Stimulated activated CD4-positive, alpha-beta T cell treated with anti-CD3 and anti-CD28 coated beads, Interleukin-1b, Interleukin-23, amount 100 ng/mL, for 24 hours (primary cell): ENCODE measurements around the gene DCLK1.

Experiments
- DNase-seq, 4 experiments: peaks; one replicate each; pipeline ENCODE4 v3.0.0-alpha.2; 2020; ENCODE audit warnings: low read depth in 4 of 4, low spot score in 1 of 4

The DCLK1 gene

DNA sequence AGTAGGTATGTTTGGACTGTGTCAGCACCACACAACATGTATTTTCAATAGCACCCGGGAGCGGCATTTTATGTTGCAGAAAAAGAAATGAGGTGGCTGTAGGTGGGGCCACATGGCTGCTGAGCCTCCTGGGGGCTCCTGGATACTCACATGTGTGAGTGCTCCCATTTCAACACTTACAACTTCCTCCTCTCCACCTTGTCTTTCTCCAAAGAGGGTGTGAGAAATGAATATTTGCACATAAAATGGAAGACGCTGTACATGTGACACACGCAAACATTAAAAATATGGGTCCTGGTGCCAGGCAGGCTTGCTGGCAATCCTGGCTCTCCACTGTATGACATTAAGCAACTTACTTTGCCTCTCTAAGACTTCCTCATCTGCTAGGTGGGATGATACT, 222.1 kb downstream of the DCLK1 start:
- DNase-seq = no peak

DNA sequence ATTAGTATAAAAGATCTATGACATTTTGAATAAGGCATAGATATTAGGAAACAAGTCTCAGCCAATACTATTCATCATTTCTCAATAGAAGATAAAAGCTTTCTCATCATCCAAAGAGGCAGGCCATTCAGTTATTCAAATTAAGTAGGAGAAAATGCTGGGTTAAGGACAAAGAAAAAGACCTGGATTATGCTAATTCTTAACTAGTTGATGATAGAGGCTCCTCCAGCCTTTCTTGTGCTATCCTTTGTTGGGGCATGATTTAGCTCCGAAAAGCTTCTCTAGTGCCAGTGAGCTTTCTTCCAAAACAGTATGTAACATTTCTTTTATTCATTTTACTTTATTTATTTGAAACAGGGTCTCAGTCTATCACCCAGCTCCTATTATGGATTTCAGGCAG, 223.0 kb downstream of the DCLK1 start:
- no peak for DNase-seq

DNA sequence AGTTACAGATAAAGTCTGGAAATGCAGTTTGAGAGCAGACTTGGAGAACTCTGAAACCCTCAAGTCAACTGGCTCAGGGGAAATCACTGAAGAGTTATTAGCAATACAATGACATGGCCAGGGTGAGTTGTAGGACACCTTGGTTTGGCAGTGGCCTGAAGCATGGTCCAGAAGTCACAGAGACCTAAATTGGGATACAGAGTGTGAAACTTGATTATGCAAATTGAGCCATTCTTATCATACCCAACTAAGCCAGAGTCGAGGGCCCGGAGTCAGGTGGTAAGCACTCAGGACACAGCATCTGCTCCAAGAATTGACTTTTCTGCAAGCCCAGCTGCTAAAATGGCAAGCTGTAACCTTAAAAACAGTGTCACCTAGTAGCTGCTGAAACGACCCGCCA, 224.5 kb downstream of the DCLK1 start:
- DNase-seq = no peak

DNA sequence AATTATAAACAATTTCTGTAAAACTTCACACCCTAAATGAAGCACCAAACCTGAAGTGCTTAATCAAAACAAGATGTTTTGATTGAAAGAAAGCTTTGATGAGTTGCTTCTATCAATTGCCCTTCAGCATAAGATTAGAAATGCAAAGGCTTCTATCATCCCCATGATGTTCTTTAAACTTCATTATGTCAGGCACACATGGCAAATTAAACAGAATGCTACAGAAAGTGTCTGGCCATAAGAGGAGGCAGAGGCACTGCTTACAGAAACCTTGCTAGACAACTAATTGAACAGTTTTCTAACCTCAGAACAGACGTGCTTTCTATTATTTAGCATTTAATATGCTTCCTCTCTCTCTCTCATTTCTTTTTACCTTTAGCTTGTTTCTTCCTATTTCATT, 228.1 kb downstream of the DCLK1 start:
- no peak for DNase-seq

DNA sequence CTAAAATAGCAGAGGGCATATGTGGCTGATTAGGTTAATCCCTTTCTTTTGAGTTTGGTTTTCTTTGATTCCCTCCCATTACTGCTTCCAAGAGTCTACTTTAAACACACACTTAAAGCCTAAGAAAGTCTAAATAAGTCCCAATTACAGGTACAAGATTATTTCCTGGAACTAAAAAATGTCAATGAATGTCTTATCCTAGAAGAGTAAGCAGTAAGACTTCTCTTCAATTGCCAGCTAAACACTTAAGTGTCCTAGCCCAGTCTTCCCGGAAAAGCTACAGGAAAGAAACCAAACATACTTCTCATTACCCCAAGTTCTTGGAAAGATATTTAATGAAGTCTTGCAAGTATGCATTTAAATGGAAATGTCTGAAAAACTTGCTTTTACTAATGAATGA, 233.1 kb downstream of the DCLK1 start:
- DNase-seq = no peak

DNA sequence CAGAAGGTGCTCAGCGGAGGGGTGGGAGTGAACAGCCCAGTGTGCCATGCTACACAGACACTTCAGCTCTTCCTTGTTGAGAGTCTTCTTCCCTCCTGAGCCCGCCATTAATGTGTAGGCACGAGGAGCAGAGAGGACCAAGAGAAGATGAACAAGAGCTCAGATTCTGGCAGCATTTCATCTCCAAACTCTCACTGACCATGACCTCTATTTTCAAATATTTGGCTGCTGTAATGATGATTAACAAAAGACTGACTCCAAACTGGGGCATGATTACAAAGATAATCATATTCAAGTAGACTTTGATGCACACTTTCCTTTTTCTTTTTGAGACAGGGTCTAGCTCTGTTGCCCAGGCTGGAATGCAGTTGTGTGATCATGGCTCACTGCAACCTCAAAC, 236.5 kb downstream of the DCLK1 start:
- no peak for DNase-seq

DNA sequence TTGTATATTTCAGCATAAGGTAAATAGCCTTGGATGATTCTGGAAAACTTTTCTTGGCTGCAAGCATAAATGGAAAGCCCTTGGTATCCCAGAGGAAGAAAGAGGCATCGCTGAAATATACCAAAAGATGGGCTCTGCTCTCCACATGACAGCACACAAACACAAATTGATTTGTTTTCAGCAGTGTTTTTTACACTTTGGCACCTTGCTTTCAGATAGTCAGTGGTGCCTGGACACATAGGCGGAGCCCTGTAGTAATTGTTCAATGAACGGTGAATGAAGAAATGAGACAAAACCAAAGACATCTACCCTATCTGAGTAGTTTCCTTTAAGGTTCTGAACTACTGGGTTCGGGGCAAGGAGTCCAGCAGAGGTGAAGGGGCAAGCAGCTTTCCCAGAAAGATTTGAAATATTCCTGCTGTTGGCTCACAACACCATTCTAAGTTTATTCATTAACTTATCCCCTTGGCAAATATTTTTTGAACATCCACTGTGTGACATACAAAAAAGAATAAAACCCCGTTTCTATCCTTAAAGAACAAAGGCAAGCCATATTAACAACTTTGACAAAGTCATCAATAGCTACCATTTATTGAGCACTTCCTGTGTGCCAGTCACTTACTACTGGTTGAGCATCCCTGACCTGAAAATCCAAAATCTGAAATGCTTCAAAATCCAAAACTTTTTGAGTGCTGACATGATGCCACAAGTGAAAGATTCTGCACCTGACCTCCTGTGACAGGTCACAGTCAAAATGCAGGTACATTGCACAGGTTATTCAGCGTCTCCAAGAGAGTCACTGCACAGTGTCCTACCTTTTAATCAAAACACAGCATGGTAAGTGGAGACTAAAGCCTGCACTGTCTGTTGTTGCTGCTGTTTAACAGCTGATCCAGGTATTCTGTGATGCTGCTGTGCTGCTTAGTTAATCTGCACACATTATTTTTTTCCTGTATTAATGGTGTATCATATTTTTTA, 238.1 kb downstream of the DCLK1 start:
- DNase-seq = no peak

DNA sequence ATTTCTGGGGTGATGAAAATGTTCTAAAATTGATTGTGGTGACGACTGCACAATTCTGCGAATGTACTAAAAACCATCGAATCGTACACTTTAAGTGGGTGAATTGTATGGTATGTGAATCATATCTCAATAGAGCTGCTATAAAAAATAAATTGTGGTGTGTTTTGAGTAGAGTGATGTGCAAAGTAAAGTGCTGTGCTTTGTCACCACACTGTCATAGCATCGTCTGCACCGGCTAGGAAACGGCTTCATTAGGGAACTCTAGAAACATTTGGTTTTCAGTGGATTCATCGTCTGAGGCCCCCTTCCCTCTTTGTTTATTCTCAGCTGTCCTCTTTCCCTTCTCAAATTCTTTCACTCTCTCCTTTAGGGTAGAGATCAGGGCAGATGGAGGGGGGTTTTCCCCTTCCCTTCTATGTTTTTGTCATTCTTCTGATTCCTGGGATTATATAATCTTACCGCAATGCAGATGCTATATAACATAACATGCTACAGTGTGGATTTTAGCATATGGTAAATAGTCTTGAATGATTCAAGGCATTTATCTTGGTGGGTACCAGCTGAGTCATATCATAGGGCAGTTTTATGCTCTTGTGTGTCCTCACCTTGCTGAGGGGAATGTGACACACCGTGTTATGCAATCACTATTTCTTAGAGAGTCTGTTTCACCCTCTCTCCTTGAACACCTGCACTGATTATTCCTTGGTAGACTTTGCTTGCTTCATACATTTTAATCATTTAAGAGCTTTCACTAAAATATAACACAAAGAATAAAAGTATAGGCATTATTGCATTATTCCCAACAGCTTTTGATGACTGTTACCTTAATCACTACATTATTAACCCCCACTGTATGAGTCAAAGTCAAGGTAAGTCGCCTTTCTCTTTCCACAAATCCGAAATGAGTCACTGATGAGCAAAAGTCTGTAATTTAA, 239.4 kb downstream of the DCLK1 start:
- no peak for DNase-seq

DNA sequence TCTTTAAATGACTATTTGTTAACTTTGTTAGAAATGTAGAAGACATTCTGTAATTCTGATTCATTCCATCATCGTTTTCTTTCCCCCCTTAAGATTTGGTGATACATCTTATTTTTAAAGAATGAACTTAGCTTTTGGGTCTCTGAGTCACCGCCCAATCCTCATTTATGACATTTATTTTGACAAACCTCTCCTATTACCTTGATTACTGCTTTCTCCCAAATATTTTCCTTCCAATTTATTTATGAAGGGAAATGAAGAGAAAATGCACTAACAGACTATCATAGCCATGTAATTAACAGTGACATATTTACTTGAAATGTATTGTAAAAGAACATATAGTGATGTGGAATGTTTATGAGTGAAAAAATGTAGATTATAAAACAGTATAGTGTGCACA, 241.6 kb downstream of the DCLK1 start:
- DNase-seq = no peak

DNA sequence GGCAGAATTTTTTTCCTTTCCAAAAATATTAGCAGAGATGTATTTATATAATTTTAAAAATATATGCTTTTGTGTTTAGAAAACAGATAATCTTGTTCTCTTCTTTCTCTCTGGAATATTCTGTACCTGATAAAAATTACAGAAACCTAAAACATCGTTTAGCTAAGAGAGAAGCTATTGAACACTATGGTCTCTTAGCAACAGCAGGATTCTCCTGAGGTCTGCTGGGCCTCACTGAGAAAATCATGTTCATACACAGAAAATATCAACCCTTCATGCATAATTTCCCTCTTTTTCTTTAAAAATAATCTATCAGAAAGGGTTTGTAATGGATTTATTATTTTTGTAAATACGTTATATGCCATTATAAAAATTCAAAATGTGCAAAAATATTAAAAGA, 242.2 kb downstream of the DCLK1 start:
- DNase-seq = no peak

DNA sequence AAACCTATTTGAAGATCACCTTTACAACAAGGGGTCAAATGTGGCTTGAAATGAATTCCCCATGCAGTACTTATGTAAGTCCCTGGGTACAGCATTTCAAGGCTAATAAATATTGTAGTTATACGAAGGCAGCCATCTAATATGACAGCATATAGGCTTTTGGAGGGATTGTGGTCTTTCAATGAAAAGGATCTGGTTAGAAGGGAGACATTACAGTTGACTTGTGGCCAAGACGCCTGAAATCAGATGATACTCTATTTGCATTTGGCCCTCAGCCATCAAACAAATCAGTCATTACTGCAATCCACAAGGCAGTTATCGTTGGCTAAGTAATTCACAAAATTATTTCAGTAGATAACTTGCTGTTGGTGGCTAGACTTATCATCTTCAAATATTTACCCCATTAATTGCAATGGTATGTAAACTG, 242.7 kb downstream of the DCLK1 start:
- no peak for DNase-seq

DNA sequence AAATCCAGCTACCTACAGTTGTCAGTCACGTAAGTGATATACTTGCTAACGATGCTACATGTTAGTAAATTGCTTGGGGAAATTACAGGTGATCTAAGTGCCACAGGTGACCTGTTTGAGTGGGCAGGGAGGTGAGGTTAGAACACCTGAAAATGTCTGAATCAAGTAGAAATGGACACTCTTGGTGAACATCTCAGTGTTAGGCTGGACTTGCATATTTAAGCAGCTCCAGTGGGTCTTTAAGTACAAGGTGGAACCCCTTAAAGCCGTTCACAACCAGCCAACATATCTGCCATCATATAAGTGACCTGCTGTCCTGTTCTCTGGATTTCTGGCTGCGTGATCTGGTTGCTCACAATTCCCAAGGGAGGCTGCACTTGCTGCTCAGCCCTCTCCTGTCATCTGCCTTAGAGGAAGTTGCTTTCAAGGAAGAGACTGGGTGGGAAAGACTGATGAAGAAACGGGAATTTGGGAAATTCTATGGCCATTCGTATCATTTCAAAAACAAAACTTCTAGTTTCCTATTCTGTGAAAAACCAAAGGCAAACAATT, 244.0 kb downstream of the DCLK1 start:
- DNase-seq = no peak

DNA sequence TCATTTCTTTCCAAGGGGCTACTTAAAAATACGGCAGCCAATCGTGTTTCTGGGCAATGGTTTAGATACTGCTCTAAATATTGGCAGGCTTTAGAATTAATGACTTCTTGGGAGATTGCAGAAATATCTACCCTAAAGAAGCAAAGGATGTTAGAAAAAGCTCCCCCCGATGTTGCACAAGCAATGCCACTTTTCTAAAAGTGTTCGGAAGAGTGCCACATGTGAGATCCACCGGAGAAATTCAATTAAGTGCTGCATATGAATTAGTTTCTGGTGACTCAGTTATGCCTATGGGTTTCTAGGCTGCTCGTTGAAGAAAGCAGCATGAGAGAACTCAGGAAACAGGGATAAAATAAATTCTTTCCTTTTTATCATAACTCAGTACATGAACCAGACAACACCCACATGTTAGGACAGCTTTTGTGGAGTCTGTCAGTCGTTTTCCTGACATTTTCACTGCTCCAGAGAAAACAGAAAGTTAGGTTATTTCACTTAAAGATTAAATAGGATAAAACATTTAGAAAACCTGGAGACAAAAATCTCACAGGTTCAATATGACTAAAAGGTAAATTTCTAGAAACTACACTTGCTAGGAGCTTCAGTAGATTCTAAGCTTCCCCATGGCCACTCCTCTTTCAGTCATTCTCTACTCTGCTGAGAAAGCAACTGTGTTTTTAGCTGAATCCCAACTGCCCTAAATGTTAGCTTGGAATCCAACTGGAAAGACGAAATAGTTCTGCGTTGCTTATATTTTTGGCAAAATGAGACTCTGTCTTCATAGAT, 244.7 kb downstream of the DCLK1 start:
- no peak for DNase-seq

DNA sequence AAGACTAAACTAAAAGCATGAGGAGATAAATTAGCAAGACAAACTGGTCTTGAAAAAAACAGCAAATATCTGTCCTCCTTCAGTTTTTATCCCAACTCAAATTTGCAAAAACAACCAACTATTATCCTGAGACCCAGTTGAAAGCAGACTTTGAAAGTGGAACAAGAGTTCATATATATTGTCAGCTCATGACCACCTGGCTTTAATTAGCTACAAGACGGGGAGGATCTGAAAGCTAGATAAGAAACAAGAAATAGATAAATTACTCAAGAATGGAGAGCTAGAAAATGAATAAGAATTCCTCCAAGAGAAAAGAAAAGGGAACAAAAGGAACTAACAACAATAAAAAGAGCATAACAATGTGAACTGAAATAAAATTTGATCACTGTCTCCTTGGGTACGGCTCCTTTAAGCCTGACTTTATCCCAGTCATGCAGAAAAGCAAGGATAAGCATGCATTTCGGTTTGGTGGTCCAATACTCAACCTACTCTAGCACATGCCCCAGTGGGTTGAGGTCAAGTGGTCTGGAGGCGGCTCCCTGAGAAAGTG, 246.9 kb downstream of the DCLK1 start:
- DNase-seq = no peak

DNA sequence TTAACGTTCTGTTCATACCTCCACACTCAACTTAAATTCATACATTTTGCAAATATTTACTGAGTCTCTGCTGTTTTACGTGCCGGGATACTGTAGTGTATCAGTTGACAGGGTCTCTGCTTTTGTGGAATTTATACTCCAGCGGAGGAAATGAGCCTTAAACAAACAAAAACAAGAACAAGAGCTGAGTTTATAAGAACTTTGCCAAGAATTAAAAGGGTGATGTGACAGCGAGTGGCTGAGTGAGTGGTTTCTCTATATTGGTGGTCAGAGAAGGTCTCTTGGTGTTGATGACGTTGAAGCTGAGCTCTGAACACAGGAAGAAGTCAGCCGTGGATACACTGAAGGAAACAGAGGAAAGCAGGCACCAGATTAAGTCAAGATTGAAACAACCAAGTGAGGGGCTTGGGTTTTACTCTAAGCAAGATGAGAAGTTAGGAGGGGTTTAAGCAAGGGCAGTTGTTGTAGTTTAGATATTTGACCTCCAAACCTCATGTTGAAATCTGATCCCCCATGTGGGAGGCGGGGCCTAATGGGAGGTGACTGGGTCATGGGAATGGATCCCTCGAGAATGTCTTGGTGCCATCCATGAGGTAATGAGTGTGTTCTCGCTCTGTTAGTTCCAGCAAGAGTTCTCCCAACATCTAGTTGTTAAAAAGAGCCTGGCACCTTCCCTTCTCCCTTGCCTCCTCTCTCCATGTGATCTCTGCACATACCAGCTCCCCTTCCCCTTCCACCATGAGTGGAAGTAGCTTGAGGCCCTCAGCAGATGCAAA, 248.3 kb downstream of the DCLK1 start:
- DNase-seq = no peak

DNA sequence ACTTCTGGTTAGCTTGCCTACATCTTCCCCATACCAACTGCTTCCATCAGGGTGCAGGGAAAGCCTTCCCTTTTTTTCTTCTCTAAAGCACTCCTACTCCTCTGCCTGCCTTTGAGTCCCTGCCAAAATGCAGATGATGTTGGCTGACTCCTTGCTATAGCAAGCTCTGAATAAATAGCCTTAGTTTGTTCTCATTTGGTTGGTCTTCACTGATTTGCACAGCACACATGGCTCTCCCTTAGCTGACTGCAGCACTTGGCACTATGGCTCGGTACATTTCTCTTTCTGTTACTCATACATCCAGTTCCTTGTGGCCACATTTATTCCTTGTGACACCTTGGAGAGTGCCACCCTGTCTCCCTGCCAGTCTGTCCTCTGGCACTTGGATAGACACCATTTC, 249.8 kb downstream of the DCLK1 start:
- no peak for DNase-seq

DNA sequence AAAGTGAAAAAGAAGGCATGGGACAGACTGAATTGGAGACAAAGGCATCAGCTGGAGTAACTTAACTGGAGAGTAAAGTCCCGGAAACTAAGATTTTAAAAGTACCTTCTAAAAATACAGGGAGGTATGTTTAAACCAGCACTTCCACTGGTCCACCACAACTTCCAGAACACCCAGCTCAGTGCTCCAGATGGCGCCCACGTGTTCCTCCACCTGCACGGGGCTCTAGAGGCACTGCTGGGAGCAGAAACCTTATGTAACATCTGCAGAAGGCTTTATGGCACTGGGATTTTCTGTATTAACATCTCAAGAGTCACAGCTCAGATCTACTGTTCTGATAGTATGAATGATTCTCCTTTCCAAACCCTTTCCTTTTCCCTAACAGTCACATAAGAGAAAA, 252.1 kb downstream of the DCLK1 start:
- no peak for DNase-seq

DNA sequence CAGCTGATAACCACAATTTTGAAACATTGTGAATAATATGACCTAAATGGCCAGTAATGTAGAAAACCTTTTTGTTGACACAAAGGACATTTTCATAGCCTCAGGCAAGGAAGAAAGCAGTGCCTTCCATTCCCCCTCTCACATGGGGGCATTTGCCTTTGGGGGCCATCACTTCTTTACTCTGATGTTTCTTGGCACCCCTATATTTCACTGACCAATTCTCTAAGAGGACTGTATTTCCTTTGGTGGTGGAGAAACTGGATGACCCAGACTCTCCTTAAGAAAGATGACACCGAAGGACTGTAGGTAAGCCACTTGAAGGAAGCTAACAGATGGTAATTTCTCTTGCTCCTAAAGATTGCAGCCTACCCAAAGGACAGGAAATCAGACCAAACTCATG, 254.6 kb downstream of the DCLK1 start:
- DNase-seq = no peak

DNA sequence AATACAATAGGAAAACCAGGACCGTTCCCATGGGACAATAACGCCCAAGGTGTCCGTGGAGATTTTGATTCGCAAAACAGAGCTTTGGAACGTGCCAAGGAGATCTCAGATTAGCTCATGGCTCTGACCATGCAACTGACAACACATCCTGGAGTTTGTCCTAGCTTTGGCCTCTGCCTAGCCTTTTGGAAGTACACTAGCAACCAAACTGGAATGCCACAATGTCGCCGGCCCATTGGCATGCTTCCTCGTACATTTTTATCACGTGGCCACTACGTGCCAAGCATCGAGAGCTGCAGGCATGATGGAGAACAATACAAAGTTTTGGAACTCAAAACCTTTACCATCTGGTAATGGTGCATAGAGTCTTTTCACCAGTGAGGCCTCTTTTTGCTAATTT, 256.5 kb downstream of the DCLK1 start:
- DNase-seq = no peak

DNA sequence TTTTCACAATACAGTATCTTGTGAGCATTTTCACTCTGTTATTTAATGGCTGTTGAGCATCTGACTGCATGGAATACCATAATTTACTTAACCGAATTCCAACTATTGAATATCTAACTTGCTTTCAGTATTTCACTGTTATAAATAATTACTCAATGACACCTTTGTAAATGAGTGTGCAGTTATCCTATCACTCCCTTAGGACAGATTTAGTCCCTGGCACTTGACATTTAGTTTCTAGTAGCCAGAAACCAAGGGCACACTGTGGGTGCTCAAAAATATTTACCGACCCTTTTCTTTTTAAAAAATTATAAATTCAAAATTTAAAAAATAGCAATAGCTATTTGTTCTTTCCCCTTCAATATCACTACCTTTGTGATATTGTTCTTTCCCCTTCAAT, 258.8 kb downstream of the DCLK1 start:
- DNase-seq = no peak
